HEK293T (cell line): ENCODE results near the gene RBM6.
"Not testable (repeated sequence)": the region's sequence is repeated elsewhere in the genome, so short reads cannot be mapped to it uniquely, and the experiment has no call there.

ENCODE experiments used
- CTCF ChIA-PET: fragments of 350-600 bp; formaldehyde crosslinking; extraction: SDS; loops from one replicate; lab custom pipeline; 2021; ENCODE audit warnings: antibody characterized with exemption, inconsistent platforms; lab: Yijun Ruan, JAX
- POLR2A ChIA-PET: fragments of 350-600 bp; formaldehyde crosslinking; extraction: SDS; loops from one replicate; lab custom pipeline; 2020; ENCODE audit warnings: antibody characterized with exemption, inconsistent platforms; lab: Yijun Ruan, JAX
- DNase-seq: peaks from one replicate; pipeline ENCODE4 v3.0.0; 2012; ENCODE audit warnings: mixed read lengths; ENCODE audit errors: extremely low spot score
- BHLHE40 ChIP-seq: fragments of 450-650 bp; IDR thresholded peaks from 2 replicates; pipeline ENCODE4 v1.6.1; 2016; ENCODE audit warnings: mild to moderate bottlenecking, moderate library complexity, borderline replicate concordance
- CTBP1 ChIP-seq: fragments of 450-650 bp; IDR thresholded peaks from 2 replicates; pipeline ENCODE4 v1.6.1; 2016; ENCODE audit warnings: borderline replicate concordance
- ELF4 ChIP-seq: fragments of 450-650 bp; IDR thresholded peaks from 2 replicates; pipeline ENCODE4 v1.6.1; 2017; ENCODE audit warnings: antibody characterized with exemption
- FOXA1 ChIP-seq: fragments of 450-650 bp; IDR thresholded peaks from 2 replicates; pipeline ENCODE4 v1.6.1; 2016; ENCODE audit warnings: mild to moderate bottlenecking
- FOXK2 ChIP-seq: fragments of 450-650 bp; IDR thresholded peaks from 2 replicates; pipeline ENCODE4 v1.6.1; 2016; ENCODE audit warnings: mild to moderate bottlenecking
- FOXM1 ChIP-seq: fragments of 450-650 bp; IDR thresholded peaks from 2 replicates; pipeline ENCODE4 v1.6.1; 2017; ENCODE audit warnings: mild to moderate bottlenecking, borderline replicate concordance
- HDGF ChIP-seq: fragments of 450-650 bp; IDR thresholded peaks from 2 replicates; pipeline ENCODE4 v1.6.1; 2017; ENCODE audit warnings: antibody characterized with exemption, borderline replicate concordance
- L3MBTL2 ChIP-seq: fragments of 450-650 bp; conservative IDR thresholded peaks from 2 replicates; pipeline ENCODE4 v1.6.1; 2016; ENCODE audit warnings: mild to moderate bottlenecking
- LEF1 ChIP-seq: fragments of 450-650 bp; IDR thresholded peaks from 2 replicates; pipeline ENCODE4 v1.6.1; 2017; ENCODE audit warnings: mild to moderate bottlenecking, borderline replicate concordance
- NFRKB ChIP-seq: fragments of 450-650 bp; IDR thresholded peaks from 2 replicates; pipeline ENCODE4 v1.6.1; 2016; ENCODE audit warnings: mild to moderate bottlenecking, moderate library complexity
- PKNOX1 ChIP-seq: fragments of 450-650 bp; IDR thresholded peaks from 2 replicates; pipeline ENCODE4 v1.6.1; 2016
- SP1 ChIP-seq: fragments of 450-650 bp; IDR thresholded peaks from 2 replicates; pipeline ENCODE4 v1.6.1; 2017
- SUZ12 ChIP-seq: fragments of 450-650 bp; IDR thresholded peaks from 2 replicates; pipeline ENCODE4 v1.6.1; 2016; ENCODE audit warnings: mild to moderate bottlenecking
- TARDBP ChIP-seq: fragments of 450-650 bp; IDR thresholded peaks from 2 replicates; pipeline ENCODE4 v1.6.1; 2016
- ZNF384 ChIP-seq: fragments of 450-650 bp; IDR thresholded peaks from 2 replicates; pipeline ENCODE4 v1.6.1; 2016

Gene RBM6

GRCh38 chr3:49926117-49926728 is 13.7 kb upstream of the RBM6 start:
- CTCF ChIA-PET, result no interaction called here
- TF ChIP-seq SP1 (no peak), ELF4 (no peak), LEF1 (no peak), FOXA1 (no peak), FOXM1 (no peak), BHLHE40 (no peak), SUZ12 (no peak), NFRKB (no peak), ZNF384 (no peak), PKNOX1 (no peak)
- DNase-seq, result no peak
- POLR2A ChIA-PET, result interaction anchor here (1.8 kb wide), 1 partner anchor 14 kb away, joined by 7 read pairs; the partner anchor contains the start of gene RBM6

GRCh38 chr3:49927798-49928197 is 12.2 kb upstream of the RBM6 start:
- ChIA-PET CTCF (no interaction called here), POLR2A (interaction anchor here (0.9 to 1.8 kb wide), 3 partner anchors 12 to 72 kb away, joined by 3 to 7 read pairs (median 4); partner anchors contain the start of gene RBM6)
- TF ChIP-seq FOXK2, result no peak
- TF ChIP-seq TARDBP, result no peak
- TF ChIP-seq LEF1, result no peak
- TF ChIP-seq BHLHE40, result no peak
- no peak for DNase-seq

GRCh38 chr3:49928481-49929017 is 11.4 kb upstream of the RBM6 start:
- CTCF ChIA-PET, result no interaction called here
- POLR2A ChIA-PET, result interaction anchor here (0.7 to 3.4 kb wide), 11 partner anchors 8 to 339 kb away, joined by 3 to 72 read pairs (median 4); partner anchors contain the start of genes INKA1 and RBM6
- no peak for DNase-seq
- TF ChIP-seq FOXA1 (no peak), CTBP1 (no peak)

GRCh38 chr3:49929291-49930167 is 10.4 kb upstream of the RBM6 start, which contains the start of gene MON1A:
Gene MON1A, minus strand, starts transcription at chr3:49929811. Its CDS starts 16,465 bp downstream, at chr3:49913346.
- TF ChIP-seq L3MBTL2, result peak; percentile 74
- TF ChIP-seq SP1, result no peak
- peak; percentile 89 for DNase-seq
- CTCF ChIA-PET, result interaction anchor here (1.0 kb wide), 1 partner anchor 64 kb away, joined by 3 read pairs; no protein-coding TSS in a partner anchor
- POLR2A ChIA-PET, result interaction anchor here (0.7 to 3.4 kb wide), 25 partner anchors 9 to 362 kb away, joined by 3 to 72 read pairs (median 4); partner anchors contain the start of genes CAMKV, IFRD2, INKA1 and IP6K1

GRCh38 chr3:49930168-49930690 is 9.7 kb upstream of the RBM6 start:
- DNase-seq, result no peak
- CTCF ChIA-PET, result interaction anchor here (1.0 kb wide), 2 partner anchors 10 to 63 kb away, joined by 3 read pairs; partner anchors contain the start of gene RBM6
- TF ChIP-seq TARDBP (no peak), NFRKB (no peak), ZNF384 (peak; percentile 90), ELF4 (no peak), L3MBTL2 (no peak), FOXK2 (no peak), FOXA1 (no peak)
- POLR2A ChIA-PET, result interaction anchor here (0.8 to 3.4 kb wide), 24 partner anchors 9 to 362 kb away, joined by 3 to 72 read pairs (median 4); partner anchors contain the start of genes CAMKV, IFRD2, IP6K1 and MST1R

- DNase-seq, result peak; percentile 56
- TF ChIP-seq ZNF384 (0 out of 2 replicates have a peak, but pooled peaks have one; percentile 6), HDGF (no peak), PKNOX1 (peak; percentile 52; the same call in 1 of the 2 replicates)
- CTCF ChIA-PET, result interaction anchor here (0.8 to 1.1 kb wide), 3 partner anchors 9 to 126 kb away, joined by 3 read pairs; partner anchors contain the start of gene RBM6
- POLR2A ChIA-PET, result interaction anchor here (1.3 to 3.4 kb wide), 3 partner anchors 9 to 86 kb away, joined by 4 to 72 read pairs (median 11); partner anchors contain the start of gene RBM6
Measured at GRCh38 chr3:49930922-49931321, 9.0 kb upstream of the RBM6 start.

- DNase-seq, POLR2A ChIA-PET, CTCF ChIA-PET: not testable (repeated sequence)
Measured at GRCh38 chr3:49932281-49932680, 7.7 kb upstream of the RBM6 start.
